GM23338 (cell line): Measurements from ENCODE around the gene DSCAML1. TPM values are rescaled to one million over a fixed set of nuclear protein-coding genes. Genes with fewer than 3 reads are reported as not detected.

ENCODE experiments used
- ATAC-seq: fragments of 200-7000 bp; cut with Tn5 transposase; 3 replicates; pipeline ENCODE4 v1.9.1; 2020
- DNase-seq: peaks from one replicate; pipeline ENCODE4 v3.0.0-alpha.2; 2015; ENCODE audit warnings: low spot score
- H2AFZ ChIP-seq: fragments of 200-600 bp; sonication (generic); 2 replicates; pipeline ENCODE4 v1.8.0; 2016; ENCODE audit warnings: antibody characterized with exemption, mild to moderate bottlenecking, moderate library complexity
- H3F3A ChIP-seq: fragments of 200-600 bp; sonication (generic); replicated peaks from 2 replicates; pipeline ENCODE4 v1.8.0; 2017; ENCODE audit warnings: antibody characterized with exemption, mixed run types, low read depth
- H3K27ac ChIP-seq: fragments of 200-600 bp; sonication (generic); 2 replicates; pipeline ENCODE4 v1.6.1; 2016; ENCODE audit warnings: low read depth
- H3K27me3 ChIP-seq: fragments of 200-600 bp; sonication (generic); 2 replicates; pipeline ENCODE4 v1.8.0; 2016; ENCODE audit warnings: mild to moderate bottlenecking, mixed run types, moderate library complexity; ENCODE audit not compliant: insufficient read depth
- H3K36me3 ChIP-seq: fragments of 200-600 bp; sonication (generic); 2 replicates; pipeline ENCODE4 v1.8.0; 2016; ENCODE audit warnings: mild to moderate bottlenecking; ENCODE audit not compliant: insufficient read depth
- H3K4me1 ChIP-seq: fragments of 200-600 bp; sonication (generic); 2 replicates; pipeline ENCODE4 v1.8.0; 2016; ENCODE audit warnings: mild to moderate bottlenecking, moderate library complexity; ENCODE audit not compliant: insufficient read depth
- H3K4me2 ChIP-seq: fragments of 200-600 bp; sonication (generic); 2 replicates; pipeline ENCODE4 v1.7.1; 2017; ENCODE audit warnings: mixed run types
- H3K4me3 ChIP-seq: fragments of 200-600 bp; sonication (generic); 2 replicates; pipeline ENCODE4 v1.6.1; 2016; ENCODE audit warnings: mixed run types
- H3K79me2 ChIP-seq: fragments of 200-600 bp; sonication (generic); replicated peaks from 2 replicates; pipeline ENCODE4 v1.8.0; 2017; ENCODE audit warnings: mild to moderate bottlenecking; ENCODE audit not compliant: insufficient read depth
- H3K9me2 ChIP-seq: fragments of 200-600 bp; sonication (generic); 2 replicates; pipeline ENCODE4 v1.8.0; 2017; ENCODE audit not compliant: insufficient read depth
- H4K20me1 ChIP-seq: fragments of 200-600 bp; sonication (generic); replicated peaks from 2 replicates; pipeline ENCODE4 v1.8.0; 2017; ENCODE audit warnings: mild to moderate bottlenecking; ENCODE audit not compliant: insufficient read depth
- H3K27ac Mint-ChIP-seq: 2 replicates; pipeline ENCODE4 v1.8.0; 2020; ENCODE audit warnings: inconsistent platforms, mild to moderate bottlenecking, moderate library complexity, mixed read lengths
- H3K27me3 Mint-ChIP-seq: 3 replicates; pipeline ENCODE4 v1.8.0; 2022; ENCODE audit warnings: low read depth, mild to moderate bottlenecking, moderate library complexity, mixed read lengths, inconsistent platforms; ENCODE audit not compliant: insufficient read depth, poor library complexity
- H3K36me3 Mint-ChIP-seq: 3 replicates; pipeline ENCODE4 v1.8.0; 2021; ENCODE audit warnings: low read depth, mild to moderate bottlenecking, inconsistent platforms, moderate library complexity, mixed read lengths
- H3K4me1 Mint-ChIP-seq: 3 replicates; pipeline ENCODE4 v1.8.0; 2020; ENCODE audit warnings: mild to moderate bottlenecking, inconsistent platforms, mixed read lengths
- H3K4me3 Mint-ChIP-seq: 3 replicates; pipeline ENCODE4 v1.8.0; 2021; ENCODE audit warnings: moderate library complexity, mild to moderate bottlenecking, inconsistent platforms, mixed read lengths
- H3K9me3 Mint-ChIP-seq: 3 replicates; pipeline ENCODE4 v1.8.0; 2020; ENCODE audit warnings: moderate library complexity, mild to moderate bottlenecking, inconsistent platforms, mixed read lengths
- CREB1 ChIP-seq: fragments of 250-450 bp; sonication (Bioruptor Pico); IDR thresholded peaks from 2 replicates; pipeline ENCODE4 v1.5.0; 2020; ENCODE audit warnings: low read depth, mild to moderate bottlenecking, moderate library complexity
- CTCF ChIP-seq, 2 experiments: fragments of 200-600 bp in 1 of 2; sonication (generic) in 1 of 2; conservative IDR thresholded peaks; 2 replicates each; pipeline versions ENCODE4 v1.5.1 to v1.6.1; 2016 to 2017; ENCODE audit warnings: antibody characterized with exemption in 2 of 2, low read depth in 2 of 2, mild to moderate bottlenecking in 2 of 2, moderate library complexity in 1 of 2
- ETS1 ChIP-seq: IDR thresholded peaks from 2 replicates; pipeline ENCODE4 v1.6.1; 2016; ENCODE audit warnings: antibody characterized with exemption
- EZH2 ChIP-seq: fragments of 200-600 bp; sonication (generic); IDR thresholded peaks from one replicate; pipeline ENCODE4 v1.8.0; 2017; ENCODE audit warnings: antibody characterized with exemption, mild to moderate bottlenecking, low read depth; ENCODE audit not compliant: unreplicated experiment
- EZH2phosphoT487 ChIP-seq: fragments of 200-600 bp; sonication (generic); IDR thresholded peaks from one replicate; pipeline ENCODE4 v1.8.1; 2018; ENCODE audit warnings: antibody characterized with exemption; ENCODE audit not compliant: unreplicated experiment
- JUNB ChIP-seq: IDR thresholded peaks from one replicate; pipeline ENCODE4 v1.6.1; 2016; ENCODE audit warnings: antibody characterized with exemption; ENCODE audit not compliant: unreplicated experiment
- NANOG ChIP-seq: IDR thresholded peaks from 2 replicates; pipeline ENCODE4 v1.6.1; 2016; ENCODE audit warnings: antibody characterized with exemption, borderline replicate concordance
- POLR2AphosphoS5 ChIP-seq: IDR thresholded peaks from 2 replicates; pipeline ENCODE4 v1.6.1; 2016; ENCODE audit warnings: antibody characterized with exemption, low read depth
- REST ChIP-seq: IDR thresholded peaks from one replicate; pipeline ENCODE4 v1.6.1; 2018; ENCODE audit warnings: antibody characterized with exemption; ENCODE audit not compliant: unreplicated experiment
- STAT1 ChIP-seq: IDR thresholded peaks from one replicate; pipeline ENCODE4 v1.6.1; 2016; ENCODE audit warnings: antibody characterized with exemption; ENCODE audit not compliant: unreplicated experiment
- ZNF114 ChIP-seq: fragments of 250-450 bp; sonication (Bioruptor Pico); IDR thresholded peaks from 2 replicates; pipeline ENCODE4 v1.5.0; 2020; ENCODE audit warnings: mild to moderate bottlenecking, moderate library complexity
- ZNF331 ChIP-seq: fragments of 250-450 bp; sonication (Bioruptor Pico); IDR thresholded peaks from 2 replicates; pipeline ENCODE4 v1.5.0; 2020; ENCODE audit warnings: low read depth, mild to moderate bottlenecking, moderate library complexity
- ZNF462 ChIP-seq: fragments of 250-450 bp; sonication (Bioruptor Pico); IDR thresholded peaks from 2 replicates; pipeline ENCODE4 v1.5.0; 2020; ENCODE audit warnings: mild to moderate bottlenecking, moderate library complexity
- polyA plus RNA-seq: library from polyadenylated mRNA; unstranded; fragments of >200 nt; fragmentation: Nextera tagmentation; extraction: Ambion mirVana; gene quantifications from 2 replicates; pipeline ENCODE4 v1.2.1, GENCODE V29; 2016
- total RNA-seq: library from RNA; depleted of rRNA; stranded (reverse); fragments of >200 nt; shearing (Covaris generic); gene quantifications from 2 replicates; pipeline ENCODE4 v1.2.3, GENCODE V29; 2014

Gene DSCAML1
- total and polyA plus RNA-seq, 2 experiments from 2014 or later: 0.17 TPM; not detected in 1

- Histone ChIP-seq H3K79me2 (no peaks in the 10 kb centered on the region), H4K20me1 (no peaks in the 10 kb centered on the region), H3K4me1 (peaks cover 24% of the 10 kb centered on the region), H3F3A (no peaks in the 10 kb centered on the region), H3K4me2 (peak overlapping the region; percentile 53; the same call in 1 of the 2 replicates), H3K27ac (no peak overlapping the region), H3K9me2 (no peaks in the 10 kb centered on the region), H3K36me3 (no peaks in the 10 kb centered on the region), H2AFZ (peak overlapping the region; percentile 69), H3K27me3 (no peaks in the 10 kb centered on the region), H3K4me3 (no peak overlapping the region)
- TF ChIP-seq POLR2AphosphoS5 (no peak), EZH2phosphoT487 (no peak), ZNF331 (CRISPR knock-in tag) (no peak), CREB1 (CRISPR knock-in tag) (no peak), EZH2 (no peak), ETS1 (no peak), NANOG (no peak), ZNF114 (no peak), STAT1 (no peak), CTCF (conservative IDR thresholded peaks at IDR 0.05; ENCODE audit: low read depth in 2 of 2) (no peak), REST (no peak), JUNB (no peak), ZNF462 (no peak)
- ATAC-seq (peak; percentile 76), DNase-seq (peak; percentile 36)
- Mint-ChIP-seq H3K27me3 (peaks cover 15% of the 10 kb centered on the region), H3K27ac (no peak overlapping the region), H3K4me3 (no peak overlapping the region; the same call in 2 of the 3 replicates), H3K36me3 (no peaks in the 10 kb centered on the region), H3K9me3 (no peaks in the 10 kb centered on the region), H3K4me1 (peaks cover 38% of the 10 kb centered on the region)
Measured at GRCh38 chr11:117583063-117583801, 213.8 kb downstream of the DSCAML1 start.
